Heart left ventricle (tissue), 16 donors: ENCODE results near the gene CDK5R1. TPM values are rescaled to one million over a fixed set of nuclear protein-coding genes. Genes with fewer than 3 reads are reported as not detected.

ENCODE experiments used
- ATAC-seq, 4 donors: fragments of 200-7000 bp; cut with Tn5 transposase; one replicate each; pipeline ENCODE4 v1.9.1; 2020 to 2022; ENCODE audit warnings: moderate library complexity in 4 of 4, mild to moderate bottlenecking in 3 of 4, moderate number of reproducible peaks in 1 of 4
- DNase-seq, 5 donors: peaks; one replicate each; pipeline ENCODE4 v3.0.0-alpha.2; 2020
- H3K27ac ChIP-seq, 12 donors: fragments of 200-600 bp; sonication (generic) in 4 of 12; one replicate each; pipeline versions ENCODE4 v1.5.0 to v1.8.0; 2016 to 2022; ENCODE audit warnings: mild to moderate bottlenecking in 2 of 12
- H3K27me3 ChIP-seq, 9 donors: fragments of 200-600 bp; sonication (generic) in 2 of 9; one replicate each; pipeline versions ENCODE4 v1.5.1 to v1.8.0; 2016 to 2022; ENCODE audit warnings: mild to moderate bottlenecking in 3 of 9
- H3K36me3 ChIP-seq, 9 donors: fragments of 200-600 bp; sonication (generic) in 2 of 9; one replicate each; pipeline versions ENCODE4 v1.5.0 to v1.8.0; 2018 to 2022; ENCODE audit warnings: mild to moderate bottlenecking in 2 of 9
- H3K4me1 ChIP-seq, 12 donors: fragments of 200-600 bp; sonication (generic) in 4 of 12; one replicate each; pipeline versions ENCODE4 v1.5.0 to v1.8.0; 2016 to 2022; ENCODE audit warnings: mild to moderate bottlenecking in 3 of 12
- H3K4me3 ChIP-seq, 12 donors: fragments of 200-600 bp; sonication (generic) in 4 of 12; one replicate each; pipeline versions ENCODE4 v1.5.0 to v1.8.0; 2017 to 2022; ENCODE audit warnings: mild to moderate bottlenecking in 9 of 12, moderate library complexity in 4 of 12
- H3K9me3 ChIP-seq, 12 donors: fragments of 200-600 bp; sonication (generic) in 4 of 12; one replicate each; pipeline versions ENCODE4 v1.5.0 to v1.8.0; 2016 to 2022; ENCODE audit warnings: mild to moderate bottlenecking in 1 of 12
- CTCF ChIP-seq, 12 donors: fragments of 200-600 bp; sonication (generic) in 4 of 12; IDR thresholded peaks; one replicate each; pipeline versions ENCODE4 v1.5.0 to v1.8.0; 2018 to 2022; ENCODE audit warnings: antibody characterized with exemption in 12 of 12, mild to moderate bottlenecking in 5 of 12
- POLR2A ChIP-seq, 2 donors: fragments of 450-650 bp; IDR thresholded peaks; one replicate each; pipeline ENCODE4 v1.6.1; 2017; ENCODE audit warnings: antibody characterized with exemption in 2 of 2, mild to moderate bottlenecking in 2 of 2, moderate library complexity in 2 of 2
- whole genome bisulfite sequencing, 4 donors: extraction: QIAGEN DNeasy Blood & Tissue Kit in 2 of 4; methylation state at CpG; one replicate each; pipeline versions ENCODE4 v1.1.5 to v1.1.7; 2013 to 2018; 5-methylcytosine and 5-hydroxymethylcytosine counted together
- intact Hi-C, 10 donors: fragments of 100-400 bp; cut with DNase I; formaldehyde crosslinking; loops; one replicate each; pipeline versions ENCODE4 v1.11.1 to v1.14.2; 2022
- polyA plus RNA-seq, 2 donors: library from polyadenylated mRNA; stranded (reverse); fragments of 200-250 nt; gene quantifications; one replicate each; pipeline ENCODE4 v1.2.3, GENCODE V29; 2013
- total RNA-seq, 9 donors: library from RNA; depleted of rRNA in 2 of 9; stranded (reverse); fragments of >200 nt in 2 of 9; fragmentation: NEBNext Ultra II Directional in 3 of 9; extraction: Animal tissue kit (Norgen Biotek cat#: 25700) in 3 of 9; gene quantifications; one replicate each; pipeline versions ENCODE4 v1.1.0 to v1.2.4, GENCODE V29; 2016 to 2023
- donor health status: ischemic (EF 13 %, LVEDD 7.1; RV severe dilation, severe dysfunction).
- donor health status: healthy with polysubstance abuse.
- donor health status: DM: no; HTN: yes; CAD: no.
- donor health status: DM: no; HTN: no; CAD: no.
- donor health status: ischemic (EF 25% LVEDD 6.9; RV normal size, moderate dysfunction).
- donor health status: ischemic (EF 25% LVEDD 5.7; RV mildly dilated, moderate dysfunction).
- donor health status: healthy.
- donor health status: DM: yes; HTN: yes; CAD: no.
- donor health status: ischemic (EF 35%, LVEDD 5.7; RV mildly dilated, moderate dysfunction).
- donor health status: nonischemic (EF 11% LVEDD 7.7; RV severe dilation, severe dysfunction).
- donor health status: DM: yes; HTN: yes; CAD: no.
- donor health status: PGD.
- donor health status: ischemic (EF 29% LVEDD 5.4; RV normal size, mild dysfunction).
- donor health status: nonischemic (EF 23%, LVEDD 6.1; RV moderate dilation, normal function).

Gene CDK5R1
- total and polyA plus RNA-seq, 11 donors = 0.57 to 2.9 (median 1.5) TPM

GRCh38 chr17:32491371-32492263, 4.8 kb downstream of the CDK5R1 start:
- WGBS, 4 donors = 81 to 86% (median 83%) methylated on average over 19 to 21 of the region's 21 CpGs

GRCh38 chr17:32492264-32492589, 5.4 kb downstream of the CDK5R1 start:
- Histone ChIP-seq H3K4me3 (no peak overlapping the region), H3K27me3 (no peaks in the 10 kb centered on the region), H3K36me3 (peaks cover 0 to 6% (median 0%) of the 10 kb centered on the region in 9 donors), H3K27ac (peak overlapping the region in 1 of 12 donors; percentile 4), H3K4me1 (peaks cover 0 to 61% (median 27%) of the 10 kb centered on the region in 12 donors), H3K9me3 (no peaks in the 10 kb centered on the region)
- no peak for DNase-seq
- TF ChIP-seq CTCF (IDR thresholded peaks at IDR 0.05) (no peak), POLR2A (IDR thresholded peaks at IDR 0.05) (no peak)
- ATAC-seq = no peak
- 74 to 83% (median 80%) methylated on average over 4 of the region's 4 CpGs for WGBS, 4 donors
- intact Hi-C loops = loop anchor here in 2 of 10 donors (10.0 kb wide), 2 partner anchors 103 to 123 kb away; no protein-coding TSS in a partner anchor

More at GRCh38 chr17:32491371-32492263, 4.8 kb downstream of the CDK5R1 start:
- no peak for ATAC-seq
- H3K27ac ChIP-seq = peak overlapping the region in 1 of 12 donors; percentile 4
- peaks cover 0 to 61% (median 24%) of the 10 kb centered on the region in 12 donors for H3K4me1 ChIP-seq
- H3K36me3 ChIP-seq = peaks cover 0 to 6% (median 0%) of the 10 kb centered on the region in 9 donors
- H3K9me3 ChIP-seq = no peaks in the 10 kb centered on the region
- DNase-seq = no peak
- TF ChIP-seq POLR2A (IDR thresholded peaks at IDR 0.05) = no peak
- TF ChIP-seq CTCF (IDR thresholded peaks at IDR 0.05) = no peak
- H3K27me3 ChIP-seq = no peaks in the 10 kb centered on the region
- intact Hi-C loops = loop anchor here in 2 of 10 donors (10.0 kb wide), 2 partner anchors 103 to 123 kb away; no protein-coding TSS in a partner anchor
- no peak overlapping the region for H3K4me3 ChIP-seq

GRCh38 chr17:32492648-32493289, 6.0 kb downstream of the CDK5R1 start:
- Histone ChIP-seq H3K27me3 (no peaks in the 10 kb centered on the region), H3K4me1 (peaks cover 0 to 56% (median 23%) of the 10 kb centered on the region in 12 donors), H3K4me3 (no peak overlapping the region), H3K27ac (peak overlapping the region in 1 of 12 donors; percentile 4), H3K9me3 (no peaks in the 10 kb centered on the region), H3K36me3 (peaks cover 0 to 6% (median 0%) of the 10 kb centered on the region in 9 donors)
- intact Hi-C loops = loop anchor here in 2 of 10 donors (10.0 kb wide), 2 partner anchors 102 to 122 kb away; no protein-coding TSS in a partner anchor
- ATAC-seq = peak in 2 of 4 donors; percentile 6 to 25
- TF ChIP-seq POLR2A (IDR thresholded peaks at IDR 0.05) (no peak), CTCF (IDR thresholded peaks at IDR 0.05) (no peak)
- DNase-seq = no peak
- WGBS, 4 donors = 88 to 92% (median 91%) methylated on average over 7 of the region's 7 CpGs

GRCh38 chr17:32493571-32493970, 6.8 kb downstream of the CDK5R1 start:
- Histone ChIP-seq H3K4me3 (no peak overlapping the region), H3K27me3 (no peaks in the 10 kb centered on the region), H3K36me3 (peaks cover 0 to 6% (median 0%) of the 10 kb centered on the region in 9 donors), H3K9me3 (no peaks in the 10 kb centered on the region), H3K4me1 (peaks cover 0 to 50% (median 23%) of the 10 kb centered on the region in 12 donors), H3K27ac (no peak overlapping the region)
- intact Hi-C loops = loop anchor here in 2 of 10 donors (10.0 kb wide), 2 partner anchors 101 to 121 kb away; no protein-coding TSS in a partner anchor
- TF ChIP-seq POLR2A (IDR thresholded peaks at IDR 0.05) (no peak), CTCF (IDR thresholded peaks at IDR 0.05) (no peak)
- DNase-seq = no peak
- no peak for ATAC-seq
- 82 to 93% (median 86%) methylated on average over 10 to 15 of the region's 15 CpGs for WGBS, 4 donors
